ENCODE measurements around the gene MYO3A. TPM values are rescaled to one million over a fixed set of nuclear protein-coding genes. Genes with fewer than 3 reads are reported as not detected.

MYO3A gene
- total and polyA plus RNA-seq, 2 of the 4 experiments (the other 2 are of a cell fraction): not detected

DNA sequence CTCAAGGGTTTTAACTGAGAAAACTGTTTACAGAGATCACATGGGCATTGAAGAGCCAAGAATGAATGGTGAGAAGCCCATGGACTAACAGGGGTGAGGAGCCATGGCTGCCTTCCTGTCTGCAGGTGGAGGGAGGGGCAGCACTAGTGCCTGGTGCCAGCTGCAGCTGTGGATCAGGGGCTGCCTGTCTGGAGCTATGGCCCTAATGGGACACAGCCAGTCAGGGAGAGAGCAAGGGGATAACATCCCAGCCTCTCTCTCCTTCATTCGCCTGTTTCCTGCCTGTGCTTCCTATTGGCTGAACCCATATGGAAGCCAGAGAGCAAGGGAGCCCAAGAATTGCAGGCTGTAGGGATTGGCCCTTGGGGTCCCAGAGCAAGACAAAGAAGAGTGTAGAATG is 156.7 kb downstream of the MYO3A start:
- no peak overlapping the region for H4K5ac ChIP-seq (ENCODE audit: low read depth, low read length)
- H3K79me1 ChIP-seq (ENCODE audit: low read depth in 1 of 2, low read length in 2 of 2): no peaks in the 10 kb centered on the region
- no peak overlapping the region for H3K27ac ChIP-seq (ENCODE audit: insufficient read depth, low read length)
- no CpG with 5 or more reads among the region's 1 CpG for WGBS, 2 experiments (ENCODE audit: extremely low coverage in 2 of 2, insufficient read length in 1 of 2)
- DNase-seq (no peak), ATAC-seq (ENCODE audit: low read depth) (no peak)
- no peak overlapping the region for H3K14ac ChIP-seq (replicated peaks; ENCODE audit: low read depth, low read length)
- no peak overlapping the region for H4K91ac ChIP-seq (ENCODE audit: insufficient read depth, low read depth, low read length)
- TF ChIP-seq RFX5 (IDR thresholded peaks at IDR 0.05; ENCODE audit: low read depth, low read length) (no peak), ELK1 (IDR thresholded peaks at IDR 0.05; ENCODE audit: borderline replicate concordance, low read depth, low read length) (no peak), POLR2A (IDR thresholded peaks at IDR 0.05; ENCODE audit: low read depth, low read length) (no peak), CHD1 (IDR thresholded peaks at IDR 0.05; ENCODE audit: low read depth, low read length) (no peak), CEBPB (IDR thresholded peaks at IDR 0.05; ENCODE audit: low read depth, low read length) (no peak), RAD21 (IDR thresholded peaks at IDR 0.05; ENCODE audit: low read length) (no peak), CTCF (conservative IDR thresholded peaks at IDR 0.05; ENCODE audit: low read depth, low read length) (no peak), FOS (IDR thresholded peaks at IDR 0.05; ENCODE audit: low read depth, low read length) (no peak), SMC3 (IDR thresholded peaks at IDR 0.05; ENCODE audit: low read depth, low read length) (no peak), RCOR1 (IDR thresholded peaks at IDR 0.05; ENCODE audit: insufficient replicate concordance, low read length) (no peak), NFE2L2 (IDR thresholded peaks at IDR 0.05; ENCODE audit: low read depth, low read length) (no peak), MAFK (IDR thresholded peaks at IDR 0.05; ENCODE audit: low read depth, low read length) (no peak), MXI1 (IDR thresholded peaks at IDR 0.05; ENCODE audit: borderline replicate concordance, low read depth, low read length) (no peak), BHLHE40 (IDR thresholded peaks at IDR 0.05; ENCODE audit: low read depth, low read length) (no peak), MAZ (IDR thresholded peaks at IDR 0.05; ENCODE audit: borderline replicate concordance, low read depth, low read length) (no peak)
- TF ChIP-seq, protein P1, sequence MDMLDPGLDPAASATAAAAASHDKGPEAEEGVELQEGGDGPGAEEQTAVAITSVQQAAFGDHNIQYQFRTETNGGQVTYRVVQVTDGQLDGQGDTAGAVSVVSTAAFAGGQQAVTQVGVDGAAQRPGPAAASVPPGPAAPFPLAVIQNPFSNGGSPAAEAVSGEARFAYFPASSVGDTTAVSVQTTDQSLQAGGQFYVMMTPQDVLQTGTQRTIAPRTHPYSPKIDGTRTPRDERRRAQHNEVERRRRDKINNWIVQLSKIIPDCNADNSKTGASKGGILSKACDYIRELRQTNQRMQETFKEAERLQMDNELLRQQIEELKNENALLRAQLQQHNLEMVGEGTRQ (IDR thresholded peaks at IDR 0.05; ENCODE audit: low read depth, low read length): no peak
- H3K36me3 ChIP-seq (ENCODE audit: control insufficient read depth, insufficient read depth, low read length): no peaks in the 10 kb centered on the region
- dilution Hi-C loops (cut with HindIII; ENCODE audit: low sequenced_read_pairs, unreplicated experiment): no loop called here
- no peak overlapping the region for H3K9ac ChIP-seq (ENCODE audit: low read depth, low read length)
- H3K18ac ChIP-seq (ENCODE audit: low read depth, low read length): no peak overlapping the region
- H2BK15ac ChIP-seq (ENCODE audit: low read depth, low read length): no peak overlapping the region
- H4K20me1 ChIP-seq (ENCODE audit: insufficient read depth, low read length): no peaks in the 10 kb centered on the region
- H3K9me3 ChIP-seq (ENCODE audit: control insufficient read depth, insufficient read depth, low read length): peaks cover 18% of the 10 kb centered on the region
- POLR2A ChIA-PET (ENCODE audit: unreplicated experiment): no interaction called here
- BruUV-seq (replicated peaks): no TSS peak
- no peak overlapping the region for H3K23ac ChIP-seq (ENCODE audit: low read depth, low read length)
- intact Hi-C loops (cut with micrococcal nuclease): no loop called here
- H3K4me1 ChIP-seq (ENCODE audit: control insufficient read depth, insufficient read depth, low read length): no peaks in the 10 kb centered on the region
- CTCF ChIA-PET: no interaction called here
- H3K27me3 ChIP-seq (ENCODE audit: control insufficient read depth, insufficient read depth, low read length): no peaks in the 10 kb centered on the region
- no peak overlapping the region for H2BK120ac ChIP-seq (ENCODE audit: low read depth, low read length)
- no peak overlapping the region for H3K4ac ChIP-seq (ENCODE audit: low read depth, low read length)
- in situ Hi-C loops (cut with MboI; ENCODE audit: low sequenced_read_pairs): no loop called here
- no peak overlapping the region for H2BK5ac ChIP-seq (ENCODE audit: low read depth, low read length, poor library complexity, severe bottlenecking)
- H2AK9ac ChIP-seq (replicated peaks; ENCODE audit: low read depth, low read length, poor library complexity): no peak overlapping the region
- no peak overlapping the region for H3K56ac ChIP-seq (ENCODE audit: extremely low read depth, insufficient read depth, low read length)
- no peak overlapping the region for H2AFZ ChIP-seq (replicated peaks; ENCODE audit: low read length, poor library complexity)
- H3K4me2 ChIP-seq (ENCODE audit: low read depth, low read length): no peak overlapping the region
- H3K9me1 ChIP-seq (ENCODE audit: insufficient read depth, low read length): no peaks in the 10 kb centered on the region
- H3K4me3 ChIP-seq (ENCODE audit: insufficient read depth, low read depth, low read length): no peak overlapping the region
- H2BK20ac ChIP-seq (ENCODE audit: low read depth, low read length): no peak overlapping the region
- H4K8ac ChIP-seq (ENCODE audit: low read depth in 2 of 2, low read length in 2 of 2): no peak overlapping the region
- H2AK5ac ChIP-seq (ENCODE audit: low read depth, low read length): no peak overlapping the region
